Karpas-422 (cell line): ENCODE results near the gene MMS22L. TPM values are rescaled to one million over a fixed set of nuclear protein-coding genes. Genes with fewer than 3 reads are reported as not detected.

ENCODE experiments used
- DNase-seq: peaks from one replicate; pipeline ENCODE4 v3.0.0-alpha.2; 2015
- H2AFZ ChIP-seq: fragments of 200-600 bp; sonication (generic); 2 replicates; pipeline ENCODE4 v1.6.1; 2014; ENCODE audit warnings: antibody characterized with exemption, low read length, mixed read lengths
- H3K27ac ChIP-seq: fragments of 200-600 bp; sonication (generic); 2 replicates; pipeline ENCODE4 v1.5.1; 2014; ENCODE audit warnings: mild to moderate bottlenecking, low read length, moderate library complexity
- H3K27me3 ChIP-seq: fragments of 200-600 bp; sonication (generic); 2 replicates; pipeline ENCODE4 v1.6.1; 2014; ENCODE audit warnings: low read length, mixed read lengths
- H3K36me3 ChIP-seq: fragments of 200-600 bp; sonication (generic); 2 replicates; pipeline ENCODE4 v1.6.1; 2014; ENCODE audit warnings: low read length, mixed read lengths; ENCODE audit not compliant: insufficient read depth
- H3K4me1 ChIP-seq: fragments of 200-600 bp; sonication (generic); 2 replicates; pipeline ENCODE4 v1.6.1; 2014; ENCODE audit warnings: mild to moderate bottlenecking, low read length, mixed read lengths
- H3K4me2 ChIP-seq: fragments of 200-600 bp; sonication (generic); 2 replicates; pipeline ENCODE4 v1.6.1; 2014; ENCODE audit warnings: low read length, low read depth, mild to moderate bottlenecking; ENCODE audit not compliant: poor library complexity, severe bottlenecking
- H3K4me3 ChIP-seq: fragments of 200-600 bp; sonication (generic); 2 replicates; pipeline ENCODE4 v1.5.1; 2014; ENCODE audit warnings: mild to moderate bottlenecking, antibody characterized with exemption, low read length, mixed read lengths
- H3K79me2 ChIP-seq: fragments of 200-600 bp; sonication (generic); 2 replicates; pipeline ENCODE4 v1.6.1; 2014; ENCODE audit warnings: mild to moderate bottlenecking, low read length, mixed read lengths
- H3K9ac ChIP-seq: fragments of 200-600 bp; sonication (generic); 2 replicates; pipeline ENCODE4 v1.6.0; 2014; ENCODE audit warnings: low read length
- H3K9me2 ChIP-seq: fragments of 200-600 bp; sonication (generic), shearing (Covaris generic); replicated peaks from 2 replicates; pipeline ENCODE4 v1.6.0; 2014; ENCODE audit warnings: mild to moderate bottlenecking, low read length, moderate library complexity; ENCODE audit not compliant: insufficient read depth
- H3K9me3 ChIP-seq: fragments of 300-700, 200-600 bp; sonication (generic); 2 replicates; pipeline ENCODE4 v1.6.1; 2014; ENCODE audit warnings: low read length, mixed read lengths
- H4K20me1 ChIP-seq: fragments of 200-600 bp; sonication (generic); 2 replicates; pipeline ENCODE4 v1.6.1; 2014; ENCODE audit warnings: mild to moderate bottlenecking, antibody characterized with exemption, low read length, low read depth; ENCODE audit not compliant: insufficient read depth
- total RNA-seq: library from RNA; depleted of rRNA; stranded (reverse); fragments of >200 nt; shearing (Covaris generic); gene quantifications from 2 replicates; pipeline ENCODE4 v1.2.3, GENCODE V29; 2014; ENCODE audit warnings: low replicate concordance

The MMS22L gene
- total RNA-seq, 1 experiment from 2014 or later: 50.4 TPM

DNA sequence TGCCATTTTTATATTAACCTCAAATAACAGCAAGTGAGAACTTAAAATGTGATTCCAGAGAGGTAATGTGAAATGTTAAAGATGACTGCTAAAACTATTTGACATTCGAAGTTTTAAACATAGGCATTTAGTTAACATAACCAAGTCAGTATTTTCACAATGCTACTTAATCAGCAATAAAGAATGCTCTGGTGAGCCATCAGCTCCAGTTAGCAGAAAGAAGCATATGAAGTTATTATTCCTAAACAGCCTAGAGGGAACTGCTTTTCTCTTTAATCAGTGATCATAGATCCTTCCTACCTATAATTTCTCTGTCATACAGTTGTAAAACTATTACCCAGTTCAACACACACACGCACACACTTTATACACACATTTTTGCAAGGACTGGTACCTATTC lies 60.1 kb downstream of the MMS22L start:
- no peaks in the 10 kb centered on the region for H3K9me3 ChIP-seq
- no peak overlapping the region for H3K9ac ChIP-seq
- H3K4me3 ChIP-seq: no peak overlapping the region
- no peak overlapping the region for H3K4me2 ChIP-seq
- no peak overlapping the region for H2AFZ ChIP-seq
- peaks cover 38% of the 10 kb centered on the region for H3K4me1 ChIP-seq
- no peak for DNase-seq
- no peaks in the 10 kb centered on the region for H4K20me1 ChIP-seq
- peaks cover 77% of the 10 kb centered on the region for H3K79me2 ChIP-seq
- no peak overlapping the region for H3K27ac ChIP-seq
- peaks cover 9% of the 10 kb centered on the region; the same call in 1 of the 2 replicates for H3K36me3 ChIP-seq
- no peaks in the 10 kb centered on the region for H3K27me3 ChIP-seq
- no peaks in the 10 kb centered on the region; the same call in 1 of the 2 replicates for H3K9me2 ChIP-seq

DNA sequence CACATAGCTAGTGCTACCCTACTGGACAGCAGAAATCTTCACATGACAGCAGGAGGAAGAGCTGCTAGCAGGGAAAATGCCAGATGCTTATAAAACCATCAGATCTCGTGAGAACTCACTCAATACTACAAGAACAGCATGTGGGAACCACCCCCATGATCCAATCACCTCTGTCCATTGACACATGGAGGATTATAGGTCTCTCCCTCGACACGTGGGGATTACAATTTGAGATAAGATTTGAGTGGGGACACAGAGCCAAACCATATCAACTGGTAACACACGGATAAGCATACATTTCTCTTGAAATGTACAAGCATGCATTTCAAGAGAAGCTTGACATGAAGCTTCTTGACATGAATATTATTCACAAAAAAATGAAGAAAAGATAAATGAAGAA lies 64.1 kb downstream of the MMS22L start:
- H2AFZ ChIP-seq: no peak overlapping the region
- H3K4me1 ChIP-seq: peaks cover 14% of the 10 kb centered on the region
- no peaks in the 10 kb centered on the region; the same call in 1 of the 2 replicates for H3K9me2 ChIP-seq
- H3K9ac ChIP-seq: no peak overlapping the region
- no peak overlapping the region for H3K4me2 ChIP-seq
- no peaks in the 10 kb centered on the region for H3K27me3 ChIP-seq
- no peaks in the 10 kb centered on the region for H4K20me1 ChIP-seq
- H3K4me3 ChIP-seq: no peak overlapping the region
- peaks cover 73% of the 10 kb centered on the region for H3K79me2 ChIP-seq
- peaks cover 5% of the 10 kb centered on the region; the same call in 1 of the 2 replicates for H3K36me3 ChIP-seq
- no peak for DNase-seq
- H3K27ac ChIP-seq: no peak overlapping the region
- no peaks in the 10 kb centered on the region for H3K9me3 ChIP-seq

DNA sequence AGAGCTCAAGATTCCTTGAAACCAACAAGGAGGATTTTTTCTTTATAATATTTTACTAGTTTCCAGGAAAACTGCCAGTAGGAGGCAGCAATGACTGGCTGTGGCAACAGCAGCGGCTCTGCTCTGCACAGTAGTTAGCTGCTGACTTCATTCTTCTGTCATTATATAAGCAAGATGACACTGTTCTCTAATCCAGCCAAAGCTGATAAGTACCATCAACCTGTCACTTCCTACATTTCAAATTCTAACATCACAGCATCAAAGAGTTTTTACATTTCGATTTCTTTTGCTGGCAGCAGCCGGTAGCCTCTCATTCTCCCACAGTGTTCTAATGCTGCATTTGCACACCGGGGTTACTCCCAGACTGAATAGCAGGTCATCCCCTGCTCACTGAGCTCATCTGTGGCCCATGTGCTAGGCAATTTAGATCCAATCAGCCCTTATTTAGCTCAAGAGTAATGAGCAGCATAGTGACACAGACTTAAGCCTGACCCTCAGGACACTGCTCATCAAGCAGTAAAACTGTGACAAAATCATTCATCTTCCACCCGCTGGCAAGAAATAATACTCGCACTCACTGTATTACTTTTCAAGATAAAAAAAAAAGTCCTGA lies 67.8 kb downstream of the MMS22L start:
- Histone ChIP-seq H3K4me2 (no peak overlapping the region), H2AFZ (no peak overlapping the region), H3K27me3 (no peaks in the 10 kb centered on the region), H3K9ac (no peak overlapping the region), H4K20me1 (no peaks in the 10 kb centered on the region), H3K79me2 (peaks cover 61% of the 10 kb centered on the region), H3K4me1 (0 out of 2 replicates have a peak, but pooled peaks cover 3% of the 10 kb centered on the region), H3K4me3 (no peak overlapping the region), H3K9me3 (no peaks in the 10 kb centered on the region), H3K9me2 (no peaks in the 10 kb centered on the region), H3K27ac (no peak overlapping the region), H3K36me3 (peaks cover 23% of the 10 kb centered on the region; the same call in 1 of the 2 replicates)
- DNase-seq: peak; percentile 71

DNA sequence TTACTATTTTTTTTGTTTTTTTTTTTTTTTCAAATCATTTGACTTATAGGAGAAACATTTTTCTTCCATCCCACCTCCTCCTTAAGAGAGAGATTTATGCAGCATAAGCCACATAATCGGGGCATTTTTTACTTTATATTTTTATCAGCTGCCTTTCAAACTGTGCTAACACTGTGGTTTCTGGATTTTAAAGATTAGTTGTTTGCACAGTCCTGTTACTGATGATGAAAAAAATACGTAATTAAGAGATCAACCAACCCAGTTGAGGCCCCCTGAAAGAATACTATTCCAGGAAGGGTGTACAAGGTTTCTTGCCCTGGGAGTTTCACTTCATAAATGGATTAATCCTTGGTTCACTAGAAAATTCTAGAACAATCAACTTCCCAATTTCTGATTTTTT lies 68.3 kb downstream of the MMS22L start:
- Histone ChIP-seq H3K4me3 (no peak overlapping the region), H3K4me2 (no peak overlapping the region), H3K79me2 (peaks cover 59% of the 10 kb centered on the region), H2AFZ (no peak overlapping the region), H3K36me3 (peaks cover 26% of the 10 kb centered on the region), H3K27ac (no peak overlapping the region), H3K27me3 (no peaks in the 10 kb centered on the region), H3K9me3 (no peaks in the 10 kb centered on the region), H3K9ac (no peak overlapping the region), H4K20me1 (no peaks in the 10 kb centered on the region), H3K4me1 (0 out of 2 replicates have a peak, but pooled peaks cover 3% of the 10 kb centered on the region), H3K9me2 (no peaks in the 10 kb centered on the region)
- DNase-seq: no peak

DNA sequence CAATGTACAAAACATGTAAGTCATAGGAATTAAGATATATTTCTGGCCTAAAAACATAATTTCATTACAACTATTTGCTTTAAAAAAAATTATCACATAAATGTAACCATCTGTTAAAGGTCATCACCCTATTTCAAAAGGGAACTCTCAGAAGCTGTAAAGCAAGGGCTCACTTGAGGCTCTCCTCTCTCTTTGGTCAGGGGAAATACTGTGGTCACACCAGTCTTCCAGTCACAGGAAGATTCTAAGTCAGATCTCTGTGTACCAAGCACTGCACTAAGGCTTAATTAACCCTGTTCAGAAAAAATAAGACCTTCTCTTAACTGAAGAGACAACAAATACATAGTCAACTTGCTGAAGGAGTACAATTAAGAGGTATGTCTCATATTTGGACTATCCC lies 75.6 kb downstream of the MMS22L start:
- Histone ChIP-seq H3K9me2 (no peaks in the 10 kb centered on the region), H3K27ac (no peak overlapping the region), H3K79me2 (peaks cover 80% of the 10 kb centered on the region), H3K9me3 (no peaks in the 10 kb centered on the region), H3K4me2 (no peak overlapping the region), H3K36me3 (peaks cover 15% of the 10 kb centered on the region), H4K20me1 (no peaks in the 10 kb centered on the region), H3K27me3 (no peaks in the 10 kb centered on the region), H3K4me3 (no peak overlapping the region), H2AFZ (no peak overlapping the region), H3K4me1 (no peaks in the 10 kb centered on the region), H3K9ac (no peak overlapping the region)
- DNase-seq: no peak

DNA sequence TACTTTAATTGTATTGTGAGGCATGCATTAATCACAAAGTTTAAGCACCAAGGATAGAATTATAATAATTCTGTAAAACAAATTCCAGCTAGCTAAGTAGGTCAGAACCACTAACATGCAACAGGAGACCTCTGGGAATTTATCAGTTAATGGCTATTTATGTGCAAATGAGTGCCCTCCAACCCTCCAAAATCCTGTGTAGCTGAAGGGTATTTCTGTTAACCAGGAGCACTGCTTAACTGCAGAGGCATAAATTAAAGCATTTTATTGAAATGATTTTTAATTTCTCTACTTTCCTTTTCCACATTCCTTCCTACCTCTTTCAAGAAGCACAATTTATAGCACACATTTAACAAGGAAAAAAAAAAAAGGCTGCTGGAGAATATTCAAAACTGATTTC lies 77.0 kb downstream of the MMS22L start:
- H3K4me1 ChIP-seq: no peaks in the 10 kb centered on the region
- H3K27ac ChIP-seq: no peak overlapping the region
- H3K9me2 ChIP-seq: no peaks in the 10 kb centered on the region
- peaks cover 85% of the 10 kb centered on the region for H3K79me2 ChIP-seq
- H3K9me3 ChIP-seq: no peaks in the 10 kb centered on the region
- H3K4me3 ChIP-seq: no peak overlapping the region
- no peaks in the 10 kb centered on the region for H4K20me1 ChIP-seq
- no peaks in the 10 kb centered on the region for H3K27me3 ChIP-seq
- no peak overlapping the region for H2AFZ ChIP-seq
- H3K36me3 ChIP-seq: peaks cover 13% of the 10 kb centered on the region
- DNase-seq: no peak
- H3K9ac ChIP-seq: no peak overlapping the region
- H3K4me2 ChIP-seq: no peak overlapping the region

DNA sequence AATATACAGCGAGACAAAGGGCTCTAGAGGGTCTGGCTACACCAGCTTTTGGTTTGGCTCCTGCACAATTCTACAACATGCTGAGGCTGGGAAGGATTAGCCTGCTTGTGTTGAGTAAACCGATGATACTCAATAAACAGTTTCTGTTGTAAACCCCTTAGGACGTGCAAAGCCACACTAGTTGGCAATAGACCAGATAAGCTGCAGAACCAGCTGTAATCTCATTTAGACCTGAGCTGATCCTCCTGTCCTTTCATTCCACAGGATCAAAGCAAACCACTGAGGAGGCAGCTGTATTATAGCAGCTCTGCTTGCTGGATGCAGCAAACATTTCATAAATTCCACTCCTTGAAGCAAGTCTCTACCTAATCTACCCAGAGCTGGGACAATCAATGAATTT lies 79.7 kb downstream of the MMS22L start:
- no peak overlapping the region for H3K4me2 ChIP-seq
- H3K9ac ChIP-seq: no peak overlapping the region
- no peak overlapping the region for H3K27ac ChIP-seq
- H3K4me1 ChIP-seq: no peaks in the 10 kb centered on the region
- no peaks in the 10 kb centered on the region for H3K9me2 ChIP-seq
- no peaks in the 10 kb centered on the region for H3K27me3 ChIP-seq
- DNase-seq: no peak
- 0 out of 2 replicates have a peak, but pooled peaks cover 3% of the 10 kb centered on the region for H3K36me3 ChIP-seq
- H3K4me3 ChIP-seq: no peak overlapping the region
- H3K79me2 ChIP-seq: peaks cover 73% of the 10 kb centered on the region
- no peaks in the 10 kb centered on the region for H3K9me3 ChIP-seq
- no peaks in the 10 kb centered on the region for H4K20me1 ChIP-seq
- H2AFZ ChIP-seq: no peak overlapping the region

DNA sequence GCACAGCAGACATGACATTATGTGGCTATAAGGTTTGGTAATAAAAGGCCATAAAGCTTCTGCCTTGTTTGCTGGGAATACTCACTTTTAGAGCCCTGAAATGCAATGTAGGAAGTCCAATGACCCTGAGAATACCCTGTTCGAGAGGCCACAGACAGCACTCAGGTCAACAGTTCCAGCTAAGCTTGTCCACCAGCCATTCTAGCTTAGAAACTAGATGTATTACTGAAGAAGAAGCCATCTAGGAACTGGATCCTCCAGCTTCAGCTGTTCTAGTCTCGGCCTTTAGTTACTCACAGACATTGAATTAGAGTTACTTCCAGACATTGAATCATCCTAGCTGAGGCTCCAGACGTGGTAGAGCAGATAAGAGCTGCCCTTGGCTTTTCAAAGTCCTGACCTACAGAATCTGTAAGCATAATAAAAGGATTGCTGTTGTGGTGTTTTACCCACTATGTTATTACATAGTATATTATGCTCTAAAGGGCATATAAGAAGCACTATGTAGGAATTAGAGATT lies 84.9 kb downstream of the MMS22L start:
- no peaks in the 10 kb centered on the region for H3K4me1 ChIP-seq
- no peak overlapping the region for H2AFZ ChIP-seq
- H3K36me3 ChIP-seq: peaks cover 11% of the 10 kb centered on the region; the same call in 1 of the 2 replicates
- H3K79me2 ChIP-seq: peaks cover 55% of the 10 kb centered on the region
- no peak overlapping the region for H3K9ac ChIP-seq
- H3K9me3 ChIP-seq: no peaks in the 10 kb centered on the region
- no peak overlapping the region for H3K27ac ChIP-seq
- no peak overlapping the region for H3K4me2 ChIP-seq
- DNase-seq: no peak
- H4K20me1 ChIP-seq: no peaks in the 10 kb centered on the region
- no peaks in the 10 kb centered on the region for H3K9me2 ChIP-seq
- no peak overlapping the region for H3K4me3 ChIP-seq
- H3K27me3 ChIP-seq: no peaks in the 10 kb centered on the region
